ENCODE results near the gene GABRG3. TPM values are rescaled to one million over a fixed set of nuclear protein-coding genes. Genes with fewer than 3 reads are reported as not detected.

Gene GABRG3
- total RNA-seq, 1 experiment from 2014 or later, result not detected

GRCh38 chr15:27050163-27050562 lies 79.2 kb downstream of the GABRG3 start:
- H3K9me2 ChIP-seq (ENCODE audit: insufficient read depth), result no peaks in the 10 kb centered on the region
- POLR2A ChIA-PET, result no interaction called here
- peaks cover 5 to 43% of the 10 kb centered on the region in 2 experiments; a peak in 2 of 4 replicates for H3K9me3 ChIP-seq (ENCODE audit: control insufficient read depth in 1 of 2, insufficient read depth in 1 of 2, low read depth in 1 of 2, low read length in 2 of 2)
- ATAC-seq (no peak), DNase-seq (ENCODE audit: low read depth, low spot score) (no peak)
- H3K4me3 ChIP-seq (replicated peaks in 1 of 2; ENCODE audit: low read depth in 1 of 2, low read length in 2 of 2), result no peak overlapping the region
- no peaks in the 10 kb centered on the region for H3K79me2 ChIP-seq (ENCODE audit: insufficient read depth, low read length)
- no peaks in the 10 kb centered on the region for H3K4me1 ChIP-seq (ENCODE audit: control insufficient read depth in 1 of 2, insufficient read depth in 2 of 2, low read length in 2 of 2)
- no peak overlapping the region for H3K9ac ChIP-seq (ENCODE audit: low read length)
- no peaks in the 10 kb centered on the region for H3K27me3 ChIP-seq (ENCODE audit: insufficient read depth, low read length)
- CTCF ChIA-PET, result no interaction called here
- intact Hi-C loops (cut with micrococcal nuclease), result no loop called here
- no peaks in the 10 kb centered on the region for H3K36me3 ChIP-seq (ENCODE audit: control insufficient read depth in 1 of 2, insufficient read depth in 2 of 2, low read length in 2 of 2)
- RAD21 ChIA-PET (ENCODE audit: low non-redundant PET in 1 of 2, low total read pairs in 2 of 2, uncharacterized antibody in 2 of 2, unreplicated experiment in 2 of 2), result no interaction called here
- H3K27ac ChIP-seq (ENCODE audit: low read depth, low read length), result no peak overlapping the region
- H2AFZ ChIP-seq (ENCODE audit: low read depth, low read length, poor library complexity, severe bottlenecking), result no peak overlapping the region
- H4K20me1 ChIP-seq (ENCODE audit: insufficient read depth), result no peaks in the 10 kb centered on the region
- TF ChIP-seq EZH2phosphoT487 (IDR thresholded peaks at IDR 0.05; ENCODE audit: borderline replicate concordance) (no peak), CBX3 (IDR thresholded peaks at IDR 0.05; ENCODE audit: low read depth) (no peak), CEBPB (IDR thresholded peaks at IDR 0.05; ENCODE audit: low read depth) (no peak), SIN3A (IDR thresholded peaks at IDR 0.05; ENCODE audit: low read depth) (no peak), YY1 (IDR thresholded peaks at IDR 0.05; ENCODE audit: extremely low read depth, insufficient replicate concordance, low read depth, low read length) (no peak), EGR1 (IDR thresholded peaks at IDR 0.05; ENCODE audit: low read depth) (no peak), CTCF (IDR thresholded peaks at IDR 0.05 in 2 of 3, conservative IDR thresholded peaks at IDR 0.05 in 1 of 3; ENCODE audit: borderline replicate concordance in 1 of 3, insufficient read depth in 1 of 3, low read depth in 2 of 3, low read length in 2 of 3) (no peak), SP1 (IDR thresholded peaks at IDR 0.05; ENCODE audit: low read depth) (no peak), EZH2 (IDR thresholded peaks at IDR 0.05) (no peak), ZNF274 (IDR thresholded peaks at IDR 0.05; ENCODE audit: low read depth, low read length) (no peak), ZBTB33 (IDR thresholded peaks at IDR 0.05; ENCODE audit: extremely low read depth, insufficient replicate concordance, low read length) (no peak), RAD21 (IDR thresholded peaks at IDR 0.05; ENCODE audit: low read depth) (no peak), POLR2AphosphoS5 (IDR thresholded peaks at IDR 0.05; ENCODE audit: low read depth, low read length) (no peak), ZFX (IDR thresholded peaks at IDR 0.05) (no peak), ATF3 (IDR thresholded peaks at IDR 0.05) (no peak), FOSL1 (IDR thresholded peaks at IDR 0.05; ENCODE audit: low read depth) (no peak), TCF7L2 (IDR thresholded peaks at IDR 0.05; ENCODE audit: borderline replicate concordance, extremely low read depth, insufficient read depth, insufficient read length) (no peak)
- H3K4me2 ChIP-seq (ENCODE audit: low read length), result no peak overlapping the region
- no TSS peak for BruUV-seq (replicated peaks)

Data from HCT116 (cell line).